ENCODE data around the gene ARVCF. TPM values are rescaled to one million over a fixed set of nuclear protein-coding genes. Genes with fewer than 3 reads are reported as not detected.

ARVCF gene
- total and polyA plus RNA-seq, 2 donors (not counting 3 experiments of a cell fraction or from before 2014, with no cell fraction given), result 81.3 to 105 TPM

DNA sequence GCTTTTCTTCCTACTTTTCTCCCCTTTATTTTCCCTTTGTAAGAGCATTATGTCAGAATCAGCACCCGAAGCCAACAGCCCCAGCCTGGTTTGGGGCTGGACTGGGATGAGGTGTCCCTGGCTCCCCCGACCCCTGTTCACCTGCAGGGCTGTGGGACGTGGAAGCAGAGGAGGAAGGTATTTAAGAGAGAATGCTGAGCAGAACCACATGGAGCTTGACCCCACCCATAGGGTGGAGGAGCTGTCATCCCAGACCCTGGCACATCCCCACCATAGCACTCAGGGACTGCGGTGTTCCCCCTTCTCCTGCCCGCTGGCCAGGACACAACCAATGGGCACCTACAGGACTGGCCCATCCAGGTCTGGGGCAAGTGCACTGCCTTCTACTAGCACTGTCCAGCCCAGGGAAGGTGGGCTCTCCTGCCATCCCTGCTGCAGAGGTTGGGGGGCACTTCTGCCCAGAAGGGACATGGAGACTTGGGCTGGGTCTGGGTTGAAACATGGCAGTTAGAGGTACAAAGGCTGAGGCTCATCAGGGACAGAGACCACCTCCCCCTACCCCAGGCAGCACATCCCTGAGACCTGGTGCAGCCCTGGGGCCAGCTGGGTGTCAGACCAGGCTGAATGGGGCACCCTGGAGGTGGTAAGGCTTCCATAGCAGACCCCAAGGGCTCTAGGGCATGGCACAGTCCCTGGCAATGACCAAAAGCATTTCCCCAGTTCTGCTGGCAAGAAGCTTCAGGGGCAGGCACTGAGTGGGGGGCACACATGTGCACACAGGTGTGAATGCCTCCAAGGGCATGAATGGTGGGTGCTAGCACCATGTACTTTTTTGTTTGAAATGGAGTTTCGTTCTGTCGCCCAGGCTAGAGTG is 23.9 kb upstream of the ARVCF start:
- ChIA-PET CTCF (no interaction called here), POLR2A (no interaction called here)
- Histone ChIP-seq H3K4me2 (ENCODE audit: insufficient read depth, low read length) (no peak overlapping the region), H2AFZ (ENCODE audit: low read depth, low read length) (no peak overlapping the region), H3K36me3 (ENCODE audit: control insufficient read depth in 2 of 2, extremely low read depth in 1 of 2, insufficient read depth in 2 of 2, low read length in 2 of 2) (peaks cover 0 to 19% of the 10 kb centered on the region in 2 experiments), H3K9me1 (replicated peaks; ENCODE audit: control insufficient read depth, extremely low read depth, insufficient read depth, low read length) (no peaks in the 10 kb centered on the region), H3K9ac (replicated peaks; ENCODE audit: extremely low read depth, insufficient read depth, low read length) (no peak overlapping the region), H3K9me3 (replicated peaks; ENCODE audit: control insufficient read depth, insufficient read depth, low read length) (no peaks in the 10 kb centered on the region), H3K4me3 (replicated peaks in 1 of 3; ENCODE audit: insufficient read depth in 1 of 3, low read depth in 1 of 3, low read length in 3 of 3) (no peak overlapping the region), H3K27ac (ENCODE audit: insufficient read depth, low read depth, low read length) (no peak overlapping the region), H4K20me1 (replicated peaks; ENCODE audit: control insufficient read depth, extremely low read depth, insufficient read depth, low read length) (no peaks in the 10 kb centered on the region), H3K27me3 (ENCODE audit: control insufficient read depth in 2 of 2, insufficient read depth in 2 of 2, low read length in 2 of 2) (no peaks in the 10 kb centered on the region), H3K79me2 (ENCODE audit: control insufficient read depth, insufficient read depth, low read length) (no peaks in the 10 kb centered on the region), H3K4me1 (ENCODE audit: control insufficient read depth, extremely low read depth, insufficient read depth, low read length) (no peaks in the 10 kb centered on the region)
- DNase-seq (ENCODE audit: low read depth, low spot score) (no peak), FAIRE-seq (no peak)
- TF ChIP-seq FOS (IDR thresholded peaks at IDR 0.05; ENCODE audit: borderline replicate concordance, insufficient read depth, low read length), result no peak
- TF ChIP-seq, protein P1, sequence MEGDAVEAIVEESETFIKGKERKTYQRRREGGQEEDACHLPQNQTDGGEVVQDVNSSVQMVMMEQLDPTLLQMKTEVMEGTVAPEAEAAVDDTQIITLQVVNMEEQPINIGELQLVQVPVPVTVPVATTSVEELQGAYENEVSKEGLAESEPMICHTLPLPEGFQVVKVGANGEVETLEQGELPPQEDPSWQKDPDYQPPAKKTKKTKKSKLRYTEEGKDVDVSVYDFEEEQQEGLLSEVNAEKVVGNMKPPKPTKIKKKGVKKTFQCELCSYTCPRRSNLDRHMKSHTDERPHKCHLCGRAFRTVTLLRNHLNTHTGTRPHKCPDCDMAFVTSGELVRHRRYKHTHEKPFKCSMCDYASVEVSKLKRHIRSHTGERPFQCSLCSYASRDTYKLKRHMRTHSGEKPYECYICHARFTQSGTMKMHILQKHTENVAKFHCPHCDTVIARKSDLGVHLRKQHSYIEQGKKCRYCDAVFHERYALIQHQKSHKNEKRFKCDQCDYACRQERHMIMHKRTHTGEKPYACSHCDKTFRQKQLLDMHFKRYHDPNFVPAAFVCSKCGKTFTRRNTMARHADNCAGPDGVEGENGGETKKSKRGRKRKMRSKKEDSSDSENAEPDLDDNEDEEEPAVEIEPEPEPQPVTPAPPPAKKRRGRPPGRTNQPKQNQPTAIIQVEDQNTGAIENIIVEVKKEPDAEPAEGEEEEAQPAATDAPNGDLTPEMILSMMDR (IDR thresholded peaks at IDR 0.05; ENCODE audit: extremely low read depth in 1 of 2, insufficient read depth in 1 of 2, low read depth in 1 of 2, low read length in 2 of 2), result no peak
- TF ChIP-seq POLR2A (IDR thresholded peaks at IDR 0.05; ENCODE audit: low read depth, low read length), result no peak
- TF ChIP-seq JUN (IDR thresholded peaks at IDR 0.05; ENCODE audit: borderline replicate concordance, insufficient read depth, insufficient read length, low read depth), result no peak
- TF ChIP-seq, protein P2, sequence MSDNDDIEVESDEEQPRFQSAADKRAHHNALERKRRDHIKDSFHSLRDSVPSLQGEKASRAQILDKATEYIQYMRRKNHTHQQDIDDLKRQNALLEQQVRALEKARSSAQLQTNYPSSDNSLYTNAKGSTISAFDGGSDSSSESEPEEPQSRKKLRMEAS (IDR thresholded peaks at IDR 0.05; ENCODE audit: insufficient read depth, insufficient read length), result no peak
- no peak for TF ChIP-seq EZH2 (IDR thresholded peaks at IDR 0.05; ENCODE audit: borderline replicate concordance, low read depth, low read length, severe bottlenecking)
- TF ChIP-seq GATA2 (IDR thresholded peaks at IDR 0.05; ENCODE audit: insufficient read depth, insufficient read length, low read depth, low read length), result no peak
- no peak for TF ChIP-seq POLR2AphosphoS5 (IDR thresholded peaks at IDR 0.05; ENCODE audit: insufficient read depth, low read depth, low read length)
- no peak for TF ChIP-seq MYC (IDR thresholded peaks at IDR 0.05; ENCODE audit: low read depth, low read length)
- dilution Hi-C loops (cut with MboI; ENCODE audit: extremely low pct_ligation_motif_present, low sequenced_read_pairs) (no loop called here), intact Hi-C loops (cut with micrococcal nuclease) (no loop called here)
- no TSS peak for BruUV-seq (replicated peaks)

All from endothelial cell of umbilical vein (primary cell).